T-helper 1 cell treated with Interleukin-12 subunit alpha and Interleukin-12 subunit beta and Interleukin-4 antibody, amounts not matched to agents 30 ng/mL and 1 ng/mL, for 36 hours (primary cell): ENCODE measurements around the gene KLHL33. TPM values are rescaled to one million over a fixed set of nuclear protein-coding genes. Genes with fewer than 3 reads are reported as not detected.

Experiments
- intact Hi-C: fragments of 100-400 bp; cut with micrococcal nuclease; formaldehyde crosslinking; loops from one replicate; pipeline ENCODE4 v1.15.1; 2024
- total RNA-seq: library from RNA; stranded (reverse); gene quantifications from 2 replicates; pipeline ENCODE4 v1.2.3, GENCODE V29; 2022

Gene KLHL33, protein sequence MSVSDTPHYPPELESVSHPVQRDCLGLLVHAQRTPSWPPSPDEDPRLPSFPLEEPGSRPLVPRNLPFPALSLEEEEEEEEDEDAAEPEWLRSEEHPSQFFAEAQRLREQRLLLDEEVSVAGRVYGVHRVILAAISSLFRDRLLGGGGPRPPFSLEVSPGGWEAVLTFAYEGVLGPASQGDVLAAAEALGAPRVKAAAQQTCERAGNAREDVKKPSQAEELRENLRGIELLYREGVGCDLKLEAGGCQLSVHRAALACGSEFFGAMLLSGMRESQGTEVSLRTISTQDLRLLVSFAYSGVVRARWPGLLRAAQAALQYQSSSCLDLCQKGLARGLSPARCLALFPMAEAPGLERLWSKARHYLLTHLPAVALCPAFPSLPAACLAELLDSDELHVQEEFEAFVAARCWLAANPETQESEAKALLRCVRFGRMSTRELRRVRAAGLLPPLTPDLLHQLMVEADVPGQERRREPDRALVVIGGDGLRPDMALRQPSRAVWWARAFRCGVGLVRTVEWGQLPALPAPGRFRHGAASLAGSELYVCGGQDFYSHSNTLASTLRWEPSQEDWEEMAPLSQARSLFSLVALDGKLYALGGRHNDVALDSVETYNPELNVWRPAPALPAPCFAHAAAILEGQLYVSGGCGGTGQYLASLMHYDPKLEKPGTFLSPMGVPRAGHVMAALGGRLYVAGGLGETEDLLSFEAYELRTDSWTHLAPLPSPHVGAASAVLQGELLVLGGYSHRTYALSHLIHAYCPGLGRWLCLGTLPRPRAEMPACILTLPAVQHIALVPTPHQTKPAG
- 0.07 TPM in 1 of 2 replicates, not detected in the other for total RNA-seq

DNA sequence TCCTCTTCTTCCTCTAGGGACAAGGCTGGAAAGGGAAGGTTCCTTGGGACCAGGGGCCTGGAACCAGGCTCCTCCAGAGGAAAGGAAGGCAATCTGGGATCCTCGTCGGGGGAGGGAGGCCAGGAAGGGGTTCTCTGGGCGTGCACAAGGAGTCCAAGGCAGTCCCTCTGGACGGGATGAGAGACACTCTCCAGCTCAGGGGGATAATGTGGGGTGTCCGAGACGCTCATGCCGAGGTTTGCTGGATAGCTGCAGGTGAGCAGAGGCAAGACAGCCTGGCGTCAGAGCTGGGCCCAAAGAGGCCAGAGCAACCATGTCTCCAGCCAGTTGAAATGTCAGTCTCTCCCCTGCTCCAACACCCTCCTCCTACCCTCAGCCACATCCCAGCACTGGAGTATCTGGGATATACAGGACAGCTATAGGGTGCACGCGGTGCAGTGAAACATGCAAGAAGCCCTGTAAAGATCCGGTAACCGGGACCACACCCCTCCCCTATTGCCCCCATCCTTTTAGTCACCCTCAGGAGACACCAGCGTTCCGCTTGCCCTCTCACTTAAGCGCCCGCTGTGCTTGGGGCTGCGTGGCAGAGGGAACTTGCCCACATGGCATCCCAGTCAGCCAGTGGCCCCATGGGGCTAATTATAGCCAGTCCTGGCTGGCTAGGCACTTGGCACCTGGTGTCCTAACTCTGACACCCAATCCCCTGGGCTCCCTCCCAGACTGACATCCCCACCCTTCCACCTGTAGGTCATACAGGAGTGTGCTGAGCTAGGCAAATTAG is at the start of gene KLHL33:
Gene KLHL33 (minus strand): TSS at position 585 of the 781 bp plus-strand sequence. CDS start 355 bp downstream, at position 230.
- intact Hi-C loops, result no loop called here

- intact Hi-C loops, result no loop called here
Observed at GRCh38 chr14:20482382-20482781, 46.4 kb upstream of the KLHL33 start.

GRCh38 chr14:20478894-20479293 is 42.9 kb upstream of the KLHL33 start:
- intact Hi-C loops, result no loop called here

GRCh38 chr14:20477211-20477876 is 41.4 kb upstream of the KLHL33 start:
- intact Hi-C loops, result loop anchor here (1.0 to 2.0 kb wide), 2 partner anchors 8 to 13 kb away; partner anchors contain the start of gene PNP

DNA sequence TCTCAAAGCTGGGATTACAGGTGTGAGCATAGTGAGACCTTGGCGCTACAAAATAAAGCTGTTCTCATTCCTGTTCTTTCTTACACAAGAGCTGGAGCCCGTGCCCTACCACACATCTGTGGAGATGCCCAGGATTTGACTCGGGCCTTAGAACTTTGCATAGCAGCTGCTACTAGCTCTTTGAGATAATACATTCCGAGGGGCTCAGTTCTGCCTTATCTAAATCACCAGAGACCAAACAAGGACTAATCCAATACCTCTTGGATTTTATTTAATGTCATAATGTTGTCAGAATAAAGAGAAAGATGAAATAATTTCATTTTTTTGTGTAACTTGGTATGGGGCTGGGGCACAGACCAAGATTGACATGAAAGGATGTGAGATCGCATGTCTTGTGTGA is 40.8 kb upstream of the KLHL33 start:
- intact Hi-C loops, result loop anchor here (1.0 to 2.0 kb wide), 2 partner anchors 7 to 14 kb away; partner anchors contain the start of gene PNP

- intact Hi-C loops, result no loop called here
Observed at GRCh38 chr14:20472536-20473169, 36.7 kb upstream of the KLHL33 start.

DNA sequence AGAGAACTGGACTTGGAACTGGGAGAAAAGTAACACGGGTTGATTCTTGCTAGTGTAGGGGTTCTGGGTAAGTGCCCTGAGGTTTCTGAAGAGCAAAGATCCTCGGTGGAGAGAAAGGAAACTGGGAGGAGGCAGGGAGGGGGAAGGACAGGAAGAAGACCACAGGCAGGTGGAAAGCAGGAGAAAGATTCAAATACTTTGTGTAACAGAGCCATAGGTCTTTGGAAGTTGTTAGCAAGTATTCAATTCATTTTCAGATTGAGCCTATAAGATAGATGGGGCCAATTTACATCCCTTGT is 34.6 kb upstream of the KLHL33 start:
- intact Hi-C loops, result loop anchor here (2.0 kb wide), 1 partner anchor 18 kb away; no protein-coding TSS in a partner anchor

- intact Hi-C loops, result loop anchor here (1.0 to 10.0 kb wide), 10 partner anchors 7 to 1005 kb away; partner anchors contain the start of genes APEX1, PARP2, PIP4P1 and RAB2B
Observed at GRCh38 chr14:20469890-20470602, 34.1 kb upstream of the KLHL33 start.

- intact Hi-C loops, result loop anchor here (1.0 to 10.0 kb wide), 9 partner anchors 8 to 1005 kb away; partner anchors contain the start of genes APEX1, PARP2, PIP4P1 and RAB2B
Observed at GRCh38 chr14:20469242-20469889, 33.4 kb upstream of the KLHL33 start, which contains the start of gene PNP. PNP (plus strand) TSS chr14:20469406; CDS start chr14:20469525, 119 bp downstream.

DNA sequence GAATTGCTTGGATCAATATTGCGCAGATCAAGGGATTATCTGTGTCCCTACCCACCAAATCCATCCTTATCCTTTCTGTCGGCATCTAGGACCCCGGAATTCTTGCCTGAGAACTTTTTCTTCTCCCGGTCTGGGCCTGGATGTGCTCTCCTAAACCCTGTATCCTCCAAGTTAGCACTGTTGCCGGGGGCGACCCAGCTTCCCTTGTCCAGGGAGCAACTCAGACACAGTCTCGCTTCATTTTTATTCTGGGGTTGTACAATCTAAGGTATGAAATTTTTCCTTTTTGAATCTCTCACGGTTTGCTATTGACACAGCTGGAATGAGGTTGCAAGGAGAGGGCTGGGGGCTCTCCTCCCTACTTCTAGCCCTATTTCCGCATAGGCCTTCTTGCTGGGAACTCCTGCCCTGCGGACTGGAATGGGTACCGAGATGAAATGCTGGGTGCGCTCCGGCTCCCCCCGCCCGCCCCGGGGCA is 32.8 kb upstream of the KLHL33 start:
- intact Hi-C loops, result loop anchor here (1.0 to 10.0 kb wide), 9 partner anchors 8 to 1006 kb away; partner anchors contain the start of genes APEX1, PARP2, PIP4P1 and RAB2B

- intact Hi-C loops, result loop anchor here (1.0 to 10.0 kb wide), 9 partner anchors 7 to 1013 kb away; partner anchors contain the start of genes OSGEP, PARP2, PNP and RAB2B
Observed at GRCh38 chr14:20461225-20462141, 25.5 kb upstream of the KLHL33 start, which contains the start of gene PIP4P1. PIP4P1 (minus strand) TSS chr14:20461434; CDS start chr14:20461325, 109 bp downstream.

DNA sequence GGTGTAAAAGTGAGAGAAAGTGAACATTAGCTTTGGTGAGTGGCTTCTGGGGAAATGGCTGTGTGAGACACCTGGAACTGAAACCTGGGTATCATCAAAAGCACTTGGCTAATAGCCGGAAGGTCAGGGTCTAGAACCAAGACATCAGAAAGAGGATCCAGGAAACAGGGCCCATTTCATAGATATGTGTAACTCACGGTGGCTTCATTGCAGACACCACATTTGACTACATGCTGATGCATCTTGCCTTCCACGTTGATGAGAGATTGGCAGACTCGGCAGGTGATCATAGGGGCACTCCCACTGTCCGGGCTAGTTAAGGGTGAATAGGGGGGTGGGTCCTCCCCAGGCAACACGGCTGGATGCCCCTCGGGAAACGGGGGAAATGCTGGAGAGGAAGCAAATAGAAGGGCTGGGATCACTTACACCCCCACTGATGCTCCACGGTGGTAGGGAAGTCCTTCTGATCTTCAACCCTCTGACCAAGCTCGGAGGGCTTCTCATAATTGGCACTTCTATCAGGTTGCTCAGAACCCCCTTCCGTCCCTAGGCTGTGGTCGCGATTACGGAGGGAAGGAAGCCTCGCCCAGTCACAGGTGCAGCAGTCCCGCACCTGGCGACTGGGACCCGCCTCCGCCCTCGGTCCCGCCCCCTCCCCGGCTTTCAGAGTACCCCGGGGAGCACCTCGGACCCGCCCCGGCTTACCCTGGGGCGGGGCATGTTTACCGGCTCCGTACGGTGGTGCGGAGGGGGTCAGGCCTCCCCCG is 24.7 kb upstream of the KLHL33 start:
- intact Hi-C loops, result loop anchor here (1.0 to 10.0 kb wide), 8 partner anchors 9 to 1014 kb away; partner anchors contain the start of genes PARP2, PNP, RAB2B and TEP1

GRCh38 chr14:20458031-20458789 is 22.2 kb upstream of the KLHL33 start:
- intact Hi-C loops, result loop anchor here (10.0 kb wide), 1 partner anchor 927 kb away; the partner anchor contains the start of gene SUPT16H

- intact Hi-C loops, result loop anchor here (10.0 kb wide), 1 partner anchor 928 kb away; the partner anchor contains the start of gene SUPT16H
Observed at GRCh38 chr14:20456971-20457370, 21.0 kb upstream of the KLHL33 start.
